ENCODE results near the gene FIGLA.

DNA sequence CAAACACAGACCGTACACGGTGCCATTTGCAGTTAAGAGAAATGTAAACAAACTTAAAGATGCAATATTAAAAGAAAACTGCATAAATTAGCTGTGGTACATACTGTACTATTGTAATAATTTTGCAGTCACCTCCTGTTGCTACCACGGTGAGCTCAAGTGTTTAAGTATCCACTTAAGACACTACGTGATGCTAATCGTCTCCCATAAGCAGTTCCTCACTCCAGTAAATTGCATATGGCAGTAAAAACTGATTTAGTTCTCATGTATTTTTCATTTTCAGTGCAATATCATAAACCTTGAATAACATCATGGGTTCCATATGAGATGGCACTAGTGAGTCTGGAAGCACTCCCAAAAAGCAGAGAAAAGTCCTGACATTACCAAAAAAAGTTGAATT, 15.6 kb upstream of the FIGLA start:
- TF ChIP-seq, protein P1, sequence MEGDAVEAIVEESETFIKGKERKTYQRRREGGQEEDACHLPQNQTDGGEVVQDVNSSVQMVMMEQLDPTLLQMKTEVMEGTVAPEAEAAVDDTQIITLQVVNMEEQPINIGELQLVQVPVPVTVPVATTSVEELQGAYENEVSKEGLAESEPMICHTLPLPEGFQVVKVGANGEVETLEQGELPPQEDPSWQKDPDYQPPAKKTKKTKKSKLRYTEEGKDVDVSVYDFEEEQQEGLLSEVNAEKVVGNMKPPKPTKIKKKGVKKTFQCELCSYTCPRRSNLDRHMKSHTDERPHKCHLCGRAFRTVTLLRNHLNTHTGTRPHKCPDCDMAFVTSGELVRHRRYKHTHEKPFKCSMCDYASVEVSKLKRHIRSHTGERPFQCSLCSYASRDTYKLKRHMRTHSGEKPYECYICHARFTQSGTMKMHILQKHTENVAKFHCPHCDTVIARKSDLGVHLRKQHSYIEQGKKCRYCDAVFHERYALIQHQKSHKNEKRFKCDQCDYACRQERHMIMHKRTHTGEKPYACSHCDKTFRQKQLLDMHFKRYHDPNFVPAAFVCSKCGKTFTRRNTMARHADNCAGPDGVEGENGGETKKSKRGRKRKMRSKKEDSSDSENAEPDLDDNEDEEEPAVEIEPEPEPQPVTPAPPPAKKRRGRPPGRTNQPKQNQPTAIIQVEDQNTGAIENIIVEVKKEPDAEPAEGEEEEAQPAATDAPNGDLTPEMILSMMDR (IDR thresholded peaks at IDR 0.05) = no peak
- no peak for TF ChIP-seq POLR2A (IDR thresholded peaks at IDR 0.05)
